GM19351 (cell line): ENCODE results near the gene CPNE5.
"Not testable (repeated sequence)": the region's sequence is repeated elsewhere in the genome, so short reads cannot be mapped to it uniquely, and the experiment has no call there.

Experiments
- ATAC-seq: cut with Tn5 transposase; IDR thresholded peaks from one replicate; pipeline ENCODE4 v1.9.1; 2021; ENCODE audit warnings: mild to moderate bottlenecking, moderate library complexity; ENCODE audit not compliant: unreplicated experiment

The CPNE5 gene

DNA sequence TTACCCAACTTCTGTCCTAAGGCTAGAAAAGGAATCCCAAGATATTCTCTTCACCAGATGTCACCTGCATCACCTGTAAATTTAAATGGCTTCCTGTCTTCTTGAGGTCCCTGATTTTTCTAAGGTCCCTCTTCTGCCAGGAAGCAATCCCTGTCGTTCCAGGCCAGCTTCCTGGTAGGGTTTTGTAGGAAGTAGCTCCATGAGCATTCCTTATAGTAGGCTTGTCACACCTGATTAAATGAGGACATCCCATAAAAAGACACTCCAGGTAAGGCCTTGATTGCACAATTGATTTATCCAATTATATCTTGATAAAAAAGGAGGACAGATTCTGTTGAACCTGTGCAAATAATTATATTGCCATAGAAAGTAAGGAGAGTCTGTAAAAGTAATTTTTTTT is 132.9 kb downstream of the CPNE5 start:
- no peak for ATAC-seq

DNA sequence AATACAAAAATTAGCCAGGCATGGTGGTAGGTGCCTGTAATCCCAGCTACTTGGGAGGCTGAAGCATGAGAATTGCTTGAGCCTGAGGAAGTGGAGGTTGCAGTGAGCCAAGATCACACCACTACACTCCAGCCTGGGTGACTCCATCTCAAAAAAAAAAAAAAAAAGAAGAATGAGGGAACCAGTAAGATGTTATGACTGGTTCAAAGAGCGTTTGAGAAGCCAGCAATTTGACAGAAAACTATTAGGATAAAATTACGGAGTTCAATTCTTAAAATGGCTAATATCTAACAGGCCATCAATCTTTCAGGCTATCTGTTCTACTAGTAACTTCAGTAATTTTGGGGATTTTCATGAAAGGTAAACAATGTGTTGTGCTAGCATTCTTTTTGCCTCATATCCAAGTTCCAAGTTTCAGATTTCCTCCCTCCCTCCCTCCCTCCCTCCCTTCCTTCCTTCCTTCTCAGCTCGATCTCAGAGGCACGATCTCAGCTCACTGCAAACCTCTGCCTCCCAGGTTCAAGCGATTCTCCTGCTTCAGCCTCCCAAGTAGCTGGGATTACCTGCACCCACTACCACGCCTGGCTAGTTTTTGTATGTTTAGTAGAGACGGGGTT is 134.2 kb downstream of the CPNE5 start:
- not testable (repeated sequence) for ATAC-seq

DNA sequence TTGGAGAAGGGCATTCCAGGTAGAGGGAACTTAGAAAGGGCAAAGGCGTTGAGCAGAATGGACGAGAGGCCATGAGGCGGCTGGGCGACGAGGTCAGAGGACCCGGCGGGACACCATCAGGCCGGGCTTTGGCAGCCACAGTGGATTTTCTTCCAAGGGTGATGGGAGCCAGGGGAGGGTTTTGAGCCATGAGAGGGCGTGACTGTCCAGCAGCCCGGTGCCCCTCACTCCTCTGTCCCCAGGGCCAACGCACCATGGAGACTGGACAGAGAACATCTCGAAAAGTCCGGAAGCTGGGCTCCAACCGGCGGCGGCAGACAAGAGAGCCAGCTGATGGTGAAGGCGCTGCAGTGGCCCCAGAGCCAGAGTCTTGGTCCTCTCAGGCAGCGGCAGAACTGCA is 135.3 kb downstream of the CPNE5 start:
- no peak for ATAC-seq

DNA sequence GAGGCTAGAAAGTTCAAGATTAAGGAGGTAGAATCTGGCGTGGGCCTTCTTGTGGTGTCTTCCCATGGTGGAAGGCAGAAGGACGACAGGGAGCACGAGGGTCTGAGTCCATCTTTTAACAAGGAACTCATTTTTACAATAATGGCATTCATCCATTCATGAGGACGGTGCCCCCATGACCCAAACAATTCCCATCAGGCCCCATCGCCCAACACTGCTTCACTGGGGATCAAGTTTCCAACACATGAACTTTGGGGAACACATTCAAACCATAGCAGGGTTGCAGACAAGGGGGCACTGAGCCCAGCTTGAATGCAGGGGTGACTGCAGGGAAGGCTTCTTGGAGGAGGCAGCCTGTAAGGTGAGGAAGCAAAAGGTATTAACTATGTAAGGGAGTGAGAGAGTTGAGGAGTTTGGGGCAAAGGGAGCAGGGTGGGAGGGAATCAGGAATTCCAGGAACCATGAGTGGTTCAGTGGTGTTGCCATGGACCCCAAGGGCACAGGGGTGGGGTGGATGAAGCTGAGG is 136.1 kb downstream of the CPNE5 start:
- ATAC-seq: no peak

DNA sequence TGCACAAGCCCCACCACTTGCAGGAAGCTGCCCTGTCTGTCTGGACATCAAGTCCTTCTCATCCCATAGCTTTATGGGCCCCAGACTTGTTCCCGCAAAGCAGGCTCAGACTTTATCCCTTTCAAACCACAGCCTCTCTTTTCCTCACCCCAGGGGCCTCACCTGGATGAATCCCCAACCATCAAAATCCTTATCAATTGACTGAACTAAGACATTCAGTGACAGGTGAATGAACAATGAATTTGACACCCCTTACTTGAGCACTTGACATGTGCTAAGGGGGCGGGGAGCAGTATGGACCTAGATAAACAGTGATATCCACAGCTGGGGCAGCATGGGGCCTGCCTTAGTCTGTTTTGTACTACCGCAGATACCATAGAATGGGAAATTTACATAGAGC is 136.6 kb downstream of the CPNE5 start:
- no peak for ATAC-seq

DNA sequence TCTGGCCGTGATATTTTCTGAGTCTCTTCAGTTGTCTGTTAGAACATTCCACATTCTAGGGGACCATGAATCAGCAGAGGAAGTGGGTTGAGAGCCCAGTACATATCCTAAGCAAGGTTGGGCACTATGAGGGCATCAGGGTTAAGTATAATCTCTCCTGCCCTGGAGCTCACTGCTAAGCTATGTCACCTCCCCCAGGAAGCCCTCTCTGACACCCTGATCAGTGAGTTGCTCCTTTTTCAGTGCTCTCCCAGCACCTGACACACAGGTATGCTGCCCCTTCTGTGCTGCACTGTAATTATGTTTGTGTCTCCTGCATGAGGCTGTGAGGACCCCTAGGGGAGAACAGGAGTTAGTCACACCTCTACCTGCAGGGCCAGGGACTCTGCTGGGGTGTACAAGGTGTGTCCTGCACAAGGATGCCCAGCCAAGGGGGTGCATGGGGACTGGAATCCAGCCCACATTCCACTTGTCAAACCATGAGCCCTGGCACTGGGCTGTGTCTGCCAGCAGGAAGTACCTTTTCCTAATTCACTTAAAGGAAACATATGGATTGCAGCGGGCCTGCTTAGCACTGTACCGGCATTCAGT is 137.7 kb downstream of the CPNE5 start:
- no peak for ATAC-seq

DNA sequence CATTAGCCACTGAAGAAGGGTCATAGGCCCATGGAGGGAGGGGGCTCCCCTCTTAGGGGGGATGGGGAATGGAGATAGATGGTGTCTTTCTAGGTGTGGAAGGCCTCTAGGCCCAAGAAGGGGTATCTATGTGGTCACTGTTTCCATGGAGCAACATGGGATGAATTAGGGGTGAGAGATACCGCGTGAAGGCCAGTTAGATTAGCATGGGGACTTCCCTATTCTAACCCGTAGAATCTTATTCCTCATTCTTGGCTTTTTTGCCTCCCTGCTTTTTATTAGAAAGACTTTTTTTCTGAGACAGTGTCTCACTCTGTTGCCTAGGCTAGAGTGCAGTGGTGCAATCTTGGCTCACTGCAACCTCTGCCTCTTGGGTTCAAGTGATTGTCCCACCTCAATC is 138.4 kb downstream of the CPNE5 start:
- no peak for ATAC-seq

DNA sequence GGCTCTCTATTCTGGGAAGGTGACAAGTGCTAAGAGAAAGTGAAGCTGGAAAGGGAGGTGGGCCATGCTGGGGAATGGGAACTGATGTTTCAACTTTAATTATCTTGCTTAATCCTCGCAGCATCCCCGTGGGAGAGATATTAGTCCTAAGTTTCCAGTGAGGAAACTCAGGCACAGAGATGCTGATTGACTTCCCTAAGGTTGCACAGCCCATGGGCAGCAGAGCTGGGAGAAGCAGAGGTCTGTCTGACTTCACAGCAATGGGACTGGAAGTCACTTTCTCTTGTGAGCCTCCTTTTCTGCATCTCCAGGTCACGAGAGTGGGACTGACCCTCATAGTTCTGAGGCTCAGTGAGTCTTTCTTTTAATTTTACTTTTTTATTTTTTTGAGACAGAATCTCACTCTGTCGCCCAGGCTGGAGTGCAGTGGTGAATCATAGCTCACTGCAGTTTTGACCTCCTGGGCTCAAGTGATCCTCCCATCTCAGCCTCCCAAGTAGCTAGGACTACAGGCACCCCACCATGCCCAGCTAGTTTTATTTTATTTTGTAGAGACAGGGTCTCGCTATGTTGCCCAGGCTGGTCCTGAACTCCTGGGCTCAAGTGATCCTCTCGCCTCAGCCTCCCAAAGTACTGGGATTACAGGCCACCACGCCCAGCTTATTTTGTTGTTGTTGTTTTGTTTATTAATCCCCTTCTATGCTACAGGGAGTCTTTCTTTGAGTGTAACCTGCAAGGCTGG is 139.0 kb downstream of the CPNE5 start:
- no peak for ATAC-seq

DNA sequence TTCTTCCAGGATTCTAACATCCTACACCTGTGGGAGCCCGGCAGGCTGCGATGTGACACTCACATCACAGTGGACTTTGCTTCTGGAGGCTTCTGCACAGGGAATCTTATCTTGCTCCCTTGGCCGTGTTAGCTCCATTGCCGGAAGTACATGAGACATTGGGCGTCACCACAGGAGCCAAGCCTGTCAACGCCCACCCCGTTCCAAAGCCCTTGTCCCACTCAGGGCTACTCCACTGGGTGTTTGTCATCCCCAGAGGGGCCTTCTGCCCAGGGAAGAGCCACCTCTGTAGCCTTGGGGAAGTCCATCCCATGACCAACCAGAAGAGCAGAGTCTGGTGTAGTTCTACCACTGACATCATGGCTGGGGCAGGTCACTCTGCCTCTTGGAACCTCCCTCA is 139.9 kb downstream of the CPNE5 start:
- no peak for ATAC-seq

DNA sequence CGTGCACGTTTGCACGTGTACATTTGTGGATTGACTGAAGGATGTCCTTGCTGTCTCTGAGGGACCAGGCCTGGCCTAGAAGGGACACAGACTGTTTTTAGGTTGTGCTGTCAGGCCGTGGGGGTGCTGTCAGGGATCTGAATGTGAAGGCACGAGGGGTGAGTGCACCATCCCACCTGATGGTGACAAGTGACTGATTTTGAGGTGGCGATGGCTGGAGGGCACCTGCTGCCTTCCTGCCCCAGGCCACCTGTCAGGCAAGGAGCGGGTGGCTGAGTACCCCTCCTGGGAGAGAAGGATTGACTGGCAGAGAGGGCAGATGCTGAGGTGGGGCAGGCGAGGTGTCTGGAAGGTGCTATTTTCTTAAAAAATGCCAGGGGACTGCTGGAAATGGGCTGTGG is 140.4 kb downstream of the CPNE5 start:
- no peak for ATAC-seq

DNA sequence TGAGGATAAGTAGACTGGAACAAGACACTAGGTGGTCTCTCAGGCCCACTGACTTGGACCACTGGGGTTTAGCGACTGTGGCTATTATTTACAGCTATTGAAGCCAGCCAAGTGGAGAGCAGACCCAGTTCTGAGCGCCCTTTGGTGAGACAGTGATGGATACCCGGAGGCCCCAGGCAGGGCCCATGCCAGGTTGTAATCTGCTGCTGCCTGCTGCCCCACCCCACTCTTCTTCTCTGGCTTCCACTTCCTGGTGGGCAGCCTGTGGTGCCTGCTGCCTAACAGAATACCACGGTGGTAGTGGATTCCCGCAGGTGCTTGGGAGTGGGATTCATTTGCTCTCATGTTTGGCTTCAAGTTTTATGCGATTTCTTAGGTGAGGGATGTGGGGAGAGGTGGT is 141.0 kb downstream of the CPNE5 start:
- ATAC-seq: no peak

DNA sequence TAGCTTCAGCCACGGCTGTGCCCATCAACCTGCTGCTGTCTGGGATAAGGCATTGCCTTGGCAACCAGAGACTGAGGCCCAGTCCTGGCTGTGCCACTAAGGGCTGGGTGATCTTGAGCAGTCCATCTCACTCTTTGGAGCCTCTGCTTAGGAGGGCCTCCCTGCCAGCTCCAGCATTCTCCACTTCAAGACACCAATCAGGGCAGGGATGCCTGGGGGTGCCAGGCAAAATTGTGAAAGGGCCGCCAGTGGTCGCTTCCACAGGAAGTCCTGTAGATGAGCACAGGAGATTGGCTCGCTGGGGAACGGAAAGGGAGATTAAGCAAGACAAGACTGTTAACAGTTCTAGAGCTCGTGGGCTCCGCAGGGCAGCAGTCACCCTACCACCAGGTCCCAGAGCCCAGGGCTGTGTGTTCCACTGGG is 141.8 kb downstream of the CPNE5 start, which contains the start of gene RAB44:
RAB44 (plus strand) TSS at position 346 of the 423 bp plus-strand sequence. CDS start 6,410 bp downstream, outside the sequence.
- no peak for ATAC-seq

DNA sequence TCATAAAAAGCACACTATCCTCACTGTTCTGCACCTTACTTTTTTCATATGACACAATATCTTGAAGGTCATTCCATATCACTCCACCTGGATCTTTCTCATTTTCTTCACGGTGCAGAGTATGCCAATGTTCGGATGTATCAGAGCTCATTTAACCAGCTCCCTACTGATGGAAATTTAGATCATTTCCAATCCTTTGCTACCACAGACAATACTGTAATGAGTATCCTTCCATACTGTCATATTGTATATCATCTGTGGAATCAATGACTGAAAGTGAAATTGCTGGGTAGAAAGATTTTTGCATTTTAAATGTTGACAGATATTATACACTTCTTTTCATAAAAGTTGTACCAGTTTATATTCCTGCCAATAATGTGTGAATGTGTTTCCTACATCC is 143.8 kb downstream of the CPNE5 start:
- no peak for ATAC-seq

DNA sequence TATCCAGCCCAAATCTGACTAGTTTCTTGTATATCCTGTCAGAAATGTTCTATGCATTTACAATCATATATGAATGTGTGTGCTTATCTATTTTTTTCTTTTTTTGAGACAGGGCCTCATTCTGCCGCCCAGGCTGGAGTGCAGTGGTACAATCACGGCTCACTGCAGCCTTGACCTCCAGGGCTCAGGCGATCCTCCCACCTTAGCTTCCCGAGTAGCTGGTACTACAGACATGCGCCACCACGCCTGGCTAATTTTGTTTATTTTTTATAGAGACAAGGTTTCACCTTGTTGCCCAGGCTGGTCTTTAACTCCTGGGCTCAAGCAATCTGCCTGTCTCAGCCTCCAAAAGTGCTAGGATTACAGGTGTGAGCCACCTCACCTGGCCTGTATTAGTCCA is 144.6 kb downstream of the CPNE5 start:
- ATAC-seq: no peak

DNA sequence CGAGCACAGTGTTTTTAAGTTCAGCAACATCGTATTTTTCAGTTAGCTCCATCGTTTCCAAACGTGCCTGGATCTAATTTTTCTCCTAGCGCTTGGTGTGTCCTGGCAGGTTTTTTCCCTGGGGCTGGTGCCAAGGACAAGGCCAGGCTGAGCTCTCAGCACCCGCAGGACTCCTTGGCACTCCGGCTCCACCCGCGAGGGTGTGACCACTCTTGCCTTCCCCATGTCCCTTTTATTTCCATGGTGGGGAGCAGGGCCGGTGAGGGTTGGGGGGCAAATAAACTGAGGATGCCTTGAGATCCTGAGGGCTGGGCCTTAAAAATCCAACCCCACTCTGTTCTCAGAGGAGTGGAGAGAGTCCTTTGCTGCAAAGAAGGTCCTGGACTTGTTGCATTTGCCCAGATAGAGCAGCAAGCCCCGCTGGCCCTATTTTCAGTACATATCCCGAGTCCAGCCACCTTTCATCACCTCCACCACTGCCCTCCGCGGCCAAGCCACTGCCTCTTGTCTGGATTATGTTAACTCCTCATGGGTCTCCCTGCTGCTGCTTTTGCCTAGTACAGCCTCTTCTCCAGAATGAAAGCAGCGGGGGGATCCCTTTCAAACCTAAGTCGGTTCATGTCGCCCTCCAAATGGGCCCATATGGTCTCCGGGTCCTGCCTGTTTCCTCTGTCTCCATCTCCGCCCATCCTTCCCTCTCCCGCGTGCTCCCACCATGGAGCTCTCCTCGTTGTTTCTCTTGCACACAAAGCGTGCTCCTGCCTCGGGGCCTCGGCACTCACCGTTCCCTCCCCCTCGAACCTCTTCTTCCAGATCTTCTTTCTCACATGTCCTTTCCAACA is 146.2 kb downstream of the CPNE5 start:
- no peak for ATAC-seq

DNA sequence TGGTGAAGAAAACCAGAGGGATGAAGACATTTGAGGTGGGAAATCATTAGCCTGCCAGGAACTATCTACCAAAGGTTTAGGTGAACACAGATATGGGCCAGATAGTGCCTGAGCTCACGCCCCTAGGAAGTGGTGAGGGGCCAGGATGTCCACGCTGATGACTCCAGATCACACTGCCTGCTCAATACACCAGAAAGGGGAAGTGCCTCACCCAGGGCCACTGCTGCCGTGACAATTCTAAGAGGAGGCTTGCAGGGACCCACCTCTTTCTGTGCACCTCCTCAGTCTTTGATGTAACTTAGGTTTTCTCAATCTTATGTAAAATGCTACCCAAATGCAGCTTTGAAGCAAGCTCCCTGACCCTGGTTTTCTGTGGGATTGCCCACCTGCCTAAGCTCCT is 147.0 kb downstream of the CPNE5 start:
- ATAC-seq: peak; percentile 79

DNA sequence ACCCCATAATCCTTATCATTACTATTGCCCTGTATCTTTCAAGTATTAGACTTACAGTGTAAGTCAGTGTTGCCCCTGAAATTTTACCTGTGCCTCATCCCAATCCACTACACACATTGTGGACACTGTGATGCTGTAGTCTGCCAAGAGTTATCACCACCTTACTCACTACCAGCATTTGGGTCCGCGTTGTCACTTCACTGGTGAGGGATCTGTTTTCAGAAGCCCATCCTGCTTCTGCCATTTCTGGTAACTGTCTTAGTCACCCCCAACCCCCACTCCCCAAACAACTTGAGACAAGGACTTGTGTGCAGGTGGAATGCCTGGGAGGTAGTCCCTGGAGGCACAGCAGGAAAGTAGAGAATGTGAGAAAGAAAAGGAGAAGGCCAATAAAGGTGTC is 147.6 kb downstream of the CPNE5 start:
- no peak for ATAC-seq

DNA sequence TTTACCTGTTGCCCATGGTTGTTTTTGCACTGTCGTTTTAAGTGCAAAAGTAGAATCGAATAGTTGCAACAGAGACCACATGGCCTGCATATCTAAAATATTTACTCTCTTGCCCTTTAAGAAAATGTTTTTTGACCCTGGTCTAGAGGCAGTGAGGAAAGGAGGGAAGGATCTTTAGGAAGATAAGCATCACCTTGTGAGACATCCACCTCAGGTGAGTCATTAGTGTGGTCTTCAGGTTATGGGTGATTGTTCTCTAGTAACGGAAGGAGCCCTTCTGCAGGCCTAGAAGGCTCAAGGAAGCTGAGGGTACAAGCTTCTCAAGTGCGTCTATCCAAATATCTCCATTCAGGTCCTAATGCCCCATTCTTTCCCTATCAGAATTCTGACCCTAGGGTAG is 148.2 kb downstream of the CPNE5 start:
- ATAC-seq: no peak
